Cardiac fibroblast (primary cell): Measurements from ENCODE around the gene CDNF.

ENCODE experiments used
- DNase-seq, 2 donors: peaks; one replicate each; pipeline versions ENCODE4 v3.0.0 to v3.0.0-alpha.2; 2010; ENCODE audit warnings: low read depth in 2 of 2
- H3K4me3 ChIP-seq, 2 donors: replicated peaks in 1 of 2; 1 replicate in 1 of 2; 2 replicates in 1 of 2; pipeline ENCODE4 v1.5.1; 2011; ENCODE audit warnings: low read depth in 2 of 2, low read length in 2 of 2, mild to moderate bottlenecking in 2 of 2, moderate library complexity in 1 of 2
- TF ChIP-seq, protein P1 (sequence below): IDR thresholded peaks from one replicate; pipeline ENCODE4 v1.5.1; 2011; ENCODE audit warnings: low read depth, mild to moderate bottlenecking, low read length, inconsistent platforms

Gene CDNF

DNA sequence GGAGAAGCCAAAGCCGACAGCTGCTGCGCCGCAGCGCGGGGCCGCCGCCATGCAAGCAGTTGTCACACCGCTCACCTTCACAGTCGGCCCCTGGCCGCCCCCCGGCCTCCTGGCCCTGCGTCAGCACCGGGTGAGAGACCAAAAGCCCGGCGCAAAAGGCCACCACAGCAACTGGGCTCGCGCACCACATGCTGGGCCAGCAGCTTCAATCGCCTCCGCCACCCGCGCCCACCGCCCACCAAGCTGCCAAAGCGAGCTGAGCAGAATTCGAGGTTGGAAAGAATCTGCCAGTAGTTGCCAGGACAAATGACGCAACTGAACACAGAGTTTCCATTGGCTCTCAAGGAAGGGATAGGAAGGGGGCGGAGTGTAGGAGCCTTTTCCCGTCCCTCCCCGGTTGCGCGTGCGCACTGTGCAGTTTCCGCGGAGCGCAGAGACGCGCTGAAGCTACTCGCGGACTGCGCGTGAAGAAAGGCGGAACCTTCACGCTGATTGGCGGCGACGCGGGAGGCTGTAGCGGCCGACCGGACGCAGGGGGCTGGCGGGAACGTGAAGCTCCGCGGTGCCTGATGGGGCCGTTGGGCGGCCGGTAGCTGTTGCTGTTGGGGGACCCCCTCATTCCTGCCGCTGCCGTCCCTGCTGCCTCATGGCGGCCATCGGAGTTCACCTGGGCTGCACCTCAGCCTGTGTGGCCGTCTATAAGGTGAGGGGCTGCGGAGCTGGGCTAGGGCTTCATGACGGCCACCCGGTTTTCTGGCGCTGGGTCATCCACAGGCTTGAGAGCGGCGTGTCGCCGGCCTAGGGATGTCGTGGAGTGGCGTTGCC lies at the start of gene CDNF, which contains the start of the genes HSPA14 and MSANTD7:
CDNF (minus strand) TSS at position 281 of the 825 bp plus-strand sequence; CDS start at position 190, 91 bp downstream.
HSPA14 (plus strand) TSS at position 550 of the 825 bp plus-strand sequence; CDS start at position 647, 97 bp downstream.
MSANTD7 (plus strand) TSS at position 550 of the 825 bp plus-strand sequence. CDS start 3,979 bp downstream, outside the sequence.
- TF ChIP-seq, protein P1, sequence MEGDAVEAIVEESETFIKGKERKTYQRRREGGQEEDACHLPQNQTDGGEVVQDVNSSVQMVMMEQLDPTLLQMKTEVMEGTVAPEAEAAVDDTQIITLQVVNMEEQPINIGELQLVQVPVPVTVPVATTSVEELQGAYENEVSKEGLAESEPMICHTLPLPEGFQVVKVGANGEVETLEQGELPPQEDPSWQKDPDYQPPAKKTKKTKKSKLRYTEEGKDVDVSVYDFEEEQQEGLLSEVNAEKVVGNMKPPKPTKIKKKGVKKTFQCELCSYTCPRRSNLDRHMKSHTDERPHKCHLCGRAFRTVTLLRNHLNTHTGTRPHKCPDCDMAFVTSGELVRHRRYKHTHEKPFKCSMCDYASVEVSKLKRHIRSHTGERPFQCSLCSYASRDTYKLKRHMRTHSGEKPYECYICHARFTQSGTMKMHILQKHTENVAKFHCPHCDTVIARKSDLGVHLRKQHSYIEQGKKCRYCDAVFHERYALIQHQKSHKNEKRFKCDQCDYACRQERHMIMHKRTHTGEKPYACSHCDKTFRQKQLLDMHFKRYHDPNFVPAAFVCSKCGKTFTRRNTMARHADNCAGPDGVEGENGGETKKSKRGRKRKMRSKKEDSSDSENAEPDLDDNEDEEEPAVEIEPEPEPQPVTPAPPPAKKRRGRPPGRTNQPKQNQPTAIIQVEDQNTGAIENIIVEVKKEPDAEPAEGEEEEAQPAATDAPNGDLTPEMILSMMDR = no peak
- DNase-seq = peak; percentile 99 to 100
- peak within 1 kb of the TSS; percentile 99 to 100 for H3K4me3 ChIP-seq

DNA sequence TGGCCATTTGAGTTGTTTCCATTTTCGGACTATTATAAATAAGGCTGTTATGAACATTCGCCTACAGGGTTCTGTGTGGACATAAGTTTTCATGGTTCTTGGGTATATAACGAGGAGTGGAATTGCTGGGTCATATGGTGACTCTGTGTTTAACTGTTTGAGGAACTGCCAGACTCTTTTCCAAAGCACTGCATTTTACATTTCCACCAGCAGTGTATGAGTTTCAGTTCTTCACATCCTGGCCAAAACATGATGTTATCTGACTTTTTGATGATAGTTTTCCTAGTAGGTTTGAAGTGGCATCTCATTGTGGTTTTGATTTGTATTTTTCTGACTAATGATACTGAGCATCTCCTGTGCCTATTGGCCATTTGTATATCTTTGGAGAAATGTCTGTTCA lies 46.2 kb upstream of the CDNF start:
- H3K4me3 ChIP-seq = no peak overlapping the region
- TF ChIP-seq, protein P1 = no peak

GRCh38 chr10:14880229-14880628 lies 42.4 kb upstream of the CDNF start:
- peak in 1 of 2 donors; percentile 9 for DNase-seq
- peak overlapping the region; percentile 65 to 85 for H3K4me3 ChIP-seq
- TF ChIP-seq, protein P1 = no peak

More for the DNA sequence above, 46.2 kb upstream of the CDNF start:
- no peak for DNase-seq

GRCh38 chr10:14879928-14880193 lies 42.0 kb upstream of the CDNF start:
- DNase-seq = no peak
- TF ChIP-seq, protein P1 = no peak
- peak overlapping the region; percentile 65 to 85 for H3K4me3 ChIP-seq

DNA sequence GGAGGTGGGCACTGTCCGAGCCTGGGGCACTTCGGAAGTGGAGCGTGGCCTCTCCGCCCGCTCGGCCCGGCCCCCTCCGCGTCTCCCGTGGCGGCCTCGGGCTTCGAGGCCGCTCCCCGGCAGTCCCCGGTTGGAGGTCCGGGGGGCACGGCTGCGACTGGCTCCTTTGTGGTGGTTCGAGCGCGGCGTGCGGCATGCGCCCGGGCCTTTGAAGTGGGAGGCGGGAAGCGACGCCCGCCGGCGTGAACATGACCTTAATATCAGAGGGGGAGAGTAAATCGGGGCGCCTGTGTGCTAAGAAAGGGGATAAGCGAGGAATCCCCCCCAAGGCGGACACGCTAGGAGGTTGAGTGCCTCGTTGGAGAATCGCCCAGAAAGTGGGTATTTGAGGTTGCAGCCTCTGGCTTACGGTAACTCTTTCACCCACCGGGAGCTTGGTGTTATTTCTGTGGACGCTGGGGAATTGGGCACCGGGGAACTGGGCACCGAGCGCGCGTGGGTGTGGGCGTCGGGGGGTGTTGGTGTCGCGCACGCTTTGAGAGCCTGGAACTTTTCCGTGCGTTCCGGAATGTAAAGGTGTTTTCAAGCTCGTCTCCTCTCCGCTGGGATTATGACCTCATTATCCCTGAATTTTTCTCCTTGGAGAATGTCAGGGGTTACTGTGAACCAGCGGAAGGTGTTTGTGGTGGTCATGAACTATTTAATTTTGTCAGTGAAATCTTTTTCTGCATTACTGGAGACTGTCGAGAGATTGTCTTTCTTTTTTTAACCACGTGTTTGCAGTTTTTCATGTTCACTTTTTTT lies 41.5 kb upstream of the CDNF start:
- H3K4me3 ChIP-seq = peak overlapping the region; percentile 65 to 85
- TF ChIP-seq, protein P1 = no peak
- peak; percentile 9 to 11 for DNase-seq

DNA sequence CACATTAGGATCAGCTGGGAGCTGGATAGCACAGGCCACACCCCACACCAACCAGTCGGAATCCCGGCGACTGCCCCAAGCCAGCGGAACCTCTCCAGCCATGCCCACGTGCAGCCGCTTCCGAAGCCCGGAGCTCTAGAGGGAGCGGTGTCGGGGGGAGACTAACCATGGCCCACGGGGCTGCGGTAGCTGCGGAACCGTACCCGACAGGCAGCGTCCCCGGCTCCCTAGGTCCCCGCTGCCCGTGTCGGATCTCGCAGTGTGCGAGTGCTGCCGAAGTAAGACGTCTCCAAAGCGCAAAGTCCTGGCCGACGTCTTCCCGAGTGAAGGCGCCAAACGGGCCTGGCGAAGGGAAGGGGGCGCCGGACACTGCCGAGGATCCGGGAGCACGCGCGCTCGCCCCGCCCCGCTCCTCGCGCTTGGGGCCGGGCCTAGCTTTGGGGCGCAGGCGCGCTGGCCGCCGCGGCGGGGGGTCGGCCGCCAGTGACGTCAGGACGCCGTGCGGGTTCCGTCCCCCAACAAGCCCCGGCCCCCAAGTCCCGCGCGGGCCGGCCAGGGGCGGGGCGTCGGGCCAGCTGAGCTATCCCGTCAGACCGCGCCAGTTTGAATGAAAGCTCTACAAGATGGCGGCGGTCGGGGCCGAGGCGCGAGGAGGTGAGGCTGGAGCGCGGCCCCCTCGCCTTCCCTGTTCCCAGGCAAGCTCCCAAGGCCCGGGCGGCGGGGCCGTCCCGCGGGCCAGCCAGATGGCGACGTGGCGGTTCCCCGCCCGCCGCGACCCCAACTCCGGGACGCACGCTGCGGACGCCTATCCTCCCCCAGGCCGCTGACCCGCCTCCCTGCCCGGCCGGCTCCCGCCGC lies 40.7 kb upstream of the CDNF start, which contains the start of gene SUV39H2:
SUV39H2 (plus strand) TSS at position 601 of the 858 bp plus-strand sequence; CDS start at position 624, 23 bp downstream.
- H3K4me3 ChIP-seq = peak within 1 kb of the TSS; percentile 97 to 99
- DNase-seq = peak; percentile 94 to 97
- TF ChIP-seq, protein P1 = no peak
